ENCODE data around the gene FEV. TPM values are rescaled to one million over a fixed set of nuclear protein-coding genes. Genes with fewer than 3 reads are reported as not detected.

FEV gene
- polyA plus RNA-seq (not detected in 2 replicates), polyA minus RNA-seq (not detected in 2 replicates)

DNA sequence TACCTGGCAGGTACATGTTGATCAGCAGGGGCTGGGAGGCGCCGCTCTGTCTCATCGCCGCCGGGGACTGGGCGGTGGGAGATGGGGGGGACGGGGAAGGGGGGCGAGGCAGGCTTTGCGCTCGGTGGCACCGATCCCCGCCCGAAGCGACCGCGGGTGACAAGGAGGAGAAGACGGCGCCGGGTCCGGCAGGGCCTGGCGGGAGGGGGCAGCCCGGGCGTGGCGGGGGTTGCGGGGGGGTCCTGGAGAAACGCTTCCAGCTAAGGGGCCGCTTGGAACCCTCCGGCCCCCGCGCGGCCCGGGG lies at the start of gene FEV:
FEV (minus strand) TSS at position 164 of the 304 bp plus-strand sequence; CDS start at position 55, 109 bp downstream.
- Histone ChIP-seq H3K36me3 (ENCODE audit: insufficient read depth, low read length) (no peaks in the 10 kb centered on the region), H3K4me2 (ENCODE audit: low read length) (no peak within 1 kb of the TSS), H3K9ac (ENCODE audit: low read length) (no peak within 1 kb of the TSS), H3F3A (ENCODE audit: insufficient read depth, low read length, poor library complexity, severe bottlenecking) (no peaks in the 10 kb centered on the region), H2AFZ (ENCODE audit: low read depth, low read length) (no peak within 1 kb of the TSS), H3K4me3 (ENCODE audit: low read length) (peak within 1 kb of the TSS; percentile 55), H3K27me3 (ENCODE audit: insufficient read depth, low read depth, low read length) (peaks cover 98% of the 10 kb centered on the region), H3K9me3 (ENCODE audit: low read length) (no peaks in the 10 kb centered on the region), H3K79me2 (replicated peaks; ENCODE audit: insufficient read depth, low read length) (no peaks in the 10 kb centered on the region), H4K20me1 (ENCODE audit: insufficient read depth) (no peaks in the 10 kb centered on the region), H3K9me2 (ENCODE audit: insufficient read depth, low read length) (no peaks in the 10 kb centered on the region), H3K27ac (ENCODE audit: low read length) (no peak within 1 kb of the TSS)
- TF ChIP-seq SMC3 (conservative IDR thresholded peaks at IDR 0.05; ENCODE audit: poor library complexity), result no peak
- peak; percentile 16 for TF ChIP-seq EZH2 (IDR thresholded peaks at IDR 0.05; ENCODE audit: borderline replicate concordance, insufficient read depth, low read length, poor library complexity, severe bottlenecking)
- TF ChIP-seq, protein P1, sequence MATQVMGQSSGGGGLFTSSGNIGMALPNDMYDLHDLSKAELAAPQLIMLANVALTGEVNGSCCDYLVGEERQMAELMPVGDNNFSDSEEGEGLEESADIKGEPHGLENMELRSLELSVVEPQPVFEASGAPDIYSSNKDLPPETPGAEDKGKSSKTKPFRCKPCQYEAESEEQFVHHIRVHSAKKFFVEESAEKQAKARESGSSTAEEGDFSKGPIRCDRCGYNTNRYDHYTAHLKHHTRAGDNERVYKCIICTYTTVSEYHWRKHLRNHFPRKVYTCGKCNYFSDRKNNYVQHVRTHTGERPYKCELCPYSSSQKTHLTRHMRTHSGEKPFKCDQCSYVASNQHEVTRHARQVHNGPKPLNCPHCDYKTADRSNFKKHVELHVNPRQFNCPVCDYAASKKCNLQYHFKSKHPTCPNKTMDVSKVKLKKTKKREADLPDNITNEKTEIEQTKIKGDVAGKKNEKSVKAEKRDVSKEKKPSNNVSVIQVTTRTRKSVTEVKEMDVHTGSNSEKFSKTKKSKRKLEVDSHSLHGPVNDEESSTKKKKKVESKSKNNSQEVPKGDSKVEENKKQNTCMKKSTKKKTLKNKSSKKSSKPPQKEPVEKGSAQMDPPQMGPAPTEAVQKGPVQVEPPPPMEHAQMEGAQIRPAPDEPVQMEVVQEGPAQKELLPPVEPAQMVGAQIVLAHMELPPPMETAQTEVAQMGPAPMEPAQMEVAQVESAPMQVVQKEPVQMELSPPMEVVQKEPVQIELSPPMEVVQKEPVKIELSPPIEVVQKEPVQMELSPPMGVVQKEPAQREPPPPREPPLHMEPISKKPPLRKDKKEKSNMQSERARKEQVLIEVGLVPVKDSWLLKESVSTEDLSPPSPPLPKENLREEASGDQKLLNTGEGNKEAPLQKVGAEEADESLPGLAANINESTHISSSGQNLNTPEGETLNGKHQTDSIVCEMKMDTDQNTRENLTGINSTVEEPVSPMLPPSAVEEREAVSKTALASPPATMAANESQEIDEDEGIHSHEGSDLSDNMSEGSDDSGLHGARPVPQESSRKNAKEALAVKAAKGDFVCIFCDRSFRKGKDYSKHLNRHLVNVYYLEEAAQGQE (IDR thresholded peaks at IDR 0.05; ENCODE audit: borderline replicate concordance), result no peak

DNA sequence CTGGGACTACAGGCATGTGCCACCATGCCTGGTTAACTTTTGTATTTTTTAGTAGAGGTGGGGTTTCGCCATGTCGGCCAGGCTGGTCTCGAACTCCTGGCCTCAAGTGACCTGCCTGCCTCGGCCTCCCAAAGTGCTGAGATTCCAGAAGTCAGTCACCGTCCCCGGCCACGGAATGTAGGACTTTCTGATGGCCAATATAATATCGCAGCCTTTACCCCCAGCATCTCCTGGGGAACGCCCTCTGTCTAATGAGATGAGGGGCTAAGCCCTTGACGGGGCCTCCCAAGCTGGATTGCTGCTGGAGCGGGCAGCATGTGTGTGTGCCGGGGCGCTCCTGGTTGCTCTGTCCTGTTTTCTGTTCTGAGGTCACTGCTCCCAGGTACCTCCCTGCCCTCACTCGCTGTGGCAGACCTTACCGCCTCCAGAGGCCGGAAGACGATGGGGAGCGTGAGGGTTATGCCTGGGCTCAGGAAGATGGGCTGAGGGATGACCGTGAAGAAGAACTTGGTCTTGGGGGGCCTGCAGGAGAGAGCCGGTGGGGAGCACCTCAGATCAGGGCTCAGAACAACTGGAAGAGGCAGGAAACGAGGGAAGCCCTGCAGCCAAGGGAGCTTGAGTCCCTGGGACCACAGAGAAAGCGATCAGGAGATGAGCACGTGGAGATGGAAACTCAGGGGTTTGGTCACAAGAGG lies 47.2 kb upstream of the FEV start:
- Histone ChIP-seq H3K4me3 (ENCODE audit: low read length) (no peak overlapping the region), H2AFZ (ENCODE audit: low read depth, low read length) (no peak overlapping the region)

More for the DNA sequence above, 47.2 kb upstream of the FEV start:
- Histone ChIP-seq H3K9me2 (ENCODE audit: insufficient read depth, low read length) (no peaks in the 10 kb centered on the region), H3K36me3 (ENCODE audit: insufficient read depth, low read length) (no peaks in the 10 kb centered on the region), H4K20me1 (ENCODE audit: insufficient read depth) (no peaks in the 10 kb centered on the region), H3K27ac (ENCODE audit: low read length) (no peak overlapping the region), H3K4me2 (ENCODE audit: low read length) (no peak overlapping the region), H3K9me3 (ENCODE audit: low read length) (no peaks in the 10 kb centered on the region), H3K27me3 (ENCODE audit: insufficient read depth, low read depth, low read length) (no peaks in the 10 kb centered on the region), H3F3A (ENCODE audit: insufficient read depth, low read length, poor library complexity, severe bottlenecking) (no peaks in the 10 kb centered on the region), H3K79me2 (replicated peaks; ENCODE audit: insufficient read depth, low read length) (no peaks in the 10 kb centered on the region), H3K9ac (ENCODE audit: low read length) (no peak overlapping the region)
- no peak for TF ChIP-seq SMC3 (conservative IDR thresholded peaks at IDR 0.05; ENCODE audit: poor library complexity)
- TF ChIP-seq, protein P1 (IDR thresholded peaks at IDR 0.05; ENCODE audit: borderline replicate concordance), result no peak
- TF ChIP-seq, protein P2, sequence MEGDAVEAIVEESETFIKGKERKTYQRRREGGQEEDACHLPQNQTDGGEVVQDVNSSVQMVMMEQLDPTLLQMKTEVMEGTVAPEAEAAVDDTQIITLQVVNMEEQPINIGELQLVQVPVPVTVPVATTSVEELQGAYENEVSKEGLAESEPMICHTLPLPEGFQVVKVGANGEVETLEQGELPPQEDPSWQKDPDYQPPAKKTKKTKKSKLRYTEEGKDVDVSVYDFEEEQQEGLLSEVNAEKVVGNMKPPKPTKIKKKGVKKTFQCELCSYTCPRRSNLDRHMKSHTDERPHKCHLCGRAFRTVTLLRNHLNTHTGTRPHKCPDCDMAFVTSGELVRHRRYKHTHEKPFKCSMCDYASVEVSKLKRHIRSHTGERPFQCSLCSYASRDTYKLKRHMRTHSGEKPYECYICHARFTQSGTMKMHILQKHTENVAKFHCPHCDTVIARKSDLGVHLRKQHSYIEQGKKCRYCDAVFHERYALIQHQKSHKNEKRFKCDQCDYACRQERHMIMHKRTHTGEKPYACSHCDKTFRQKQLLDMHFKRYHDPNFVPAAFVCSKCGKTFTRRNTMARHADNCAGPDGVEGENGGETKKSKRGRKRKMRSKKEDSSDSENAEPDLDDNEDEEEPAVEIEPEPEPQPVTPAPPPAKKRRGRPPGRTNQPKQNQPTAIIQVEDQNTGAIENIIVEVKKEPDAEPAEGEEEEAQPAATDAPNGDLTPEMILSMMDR (IDR thresholded peaks at IDR 0.05; ENCODE audit: poor library complexity, severe bottlenecking), result no peak
- no peak for TF ChIP-seq EP300 (conservative IDR thresholded peaks at IDR 0.05; ENCODE audit: poor library complexity, severe bottlenecking)
- no peak for TF ChIP-seq POLR2AphosphoS5 (IDR thresholded peaks at IDR 0.05)
- TF ChIP-seq RAD21 (conservative IDR thresholded peaks at IDR 0.05), result no peak
- TF ChIP-seq TAF1 (IDR thresholded peaks at IDR 0.05; ENCODE audit: low read depth), result no peak
- no peak for TF ChIP-seq EZH2 (IDR thresholded peaks at IDR 0.05; ENCODE audit: borderline replicate concordance, insufficient read depth, low read length, poor library complexity, severe bottlenecking)
- TF ChIP-seq MXI1 (conservative IDR thresholded peaks at IDR 0.05; ENCODE audit: poor library complexity, severe bottlenecking), result no peak
